ENCODE measurements around the gene ATXN10.

GRCh38 chr22:45775062-45775461, 103.4 kb downstream of the ATXN10 start:
- TF ChIP-seq POLR2A (IDR thresholded peaks at IDR 0.05): no peak
- TF ChIP-seq, protein P1, sequence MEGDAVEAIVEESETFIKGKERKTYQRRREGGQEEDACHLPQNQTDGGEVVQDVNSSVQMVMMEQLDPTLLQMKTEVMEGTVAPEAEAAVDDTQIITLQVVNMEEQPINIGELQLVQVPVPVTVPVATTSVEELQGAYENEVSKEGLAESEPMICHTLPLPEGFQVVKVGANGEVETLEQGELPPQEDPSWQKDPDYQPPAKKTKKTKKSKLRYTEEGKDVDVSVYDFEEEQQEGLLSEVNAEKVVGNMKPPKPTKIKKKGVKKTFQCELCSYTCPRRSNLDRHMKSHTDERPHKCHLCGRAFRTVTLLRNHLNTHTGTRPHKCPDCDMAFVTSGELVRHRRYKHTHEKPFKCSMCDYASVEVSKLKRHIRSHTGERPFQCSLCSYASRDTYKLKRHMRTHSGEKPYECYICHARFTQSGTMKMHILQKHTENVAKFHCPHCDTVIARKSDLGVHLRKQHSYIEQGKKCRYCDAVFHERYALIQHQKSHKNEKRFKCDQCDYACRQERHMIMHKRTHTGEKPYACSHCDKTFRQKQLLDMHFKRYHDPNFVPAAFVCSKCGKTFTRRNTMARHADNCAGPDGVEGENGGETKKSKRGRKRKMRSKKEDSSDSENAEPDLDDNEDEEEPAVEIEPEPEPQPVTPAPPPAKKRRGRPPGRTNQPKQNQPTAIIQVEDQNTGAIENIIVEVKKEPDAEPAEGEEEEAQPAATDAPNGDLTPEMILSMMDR (IDR thresholded peaks at IDR 0.05): no peak

All from lower leg skin (tissue), 3 donors.